ENCODE data around the gene IL2RA. TPM values are rescaled to one million over a fixed set of nuclear protein-coding genes. Genes with fewer than 3 reads are reported as not detected.
A peak's percentile ranks its signal among the peaks of the same experiment; 100 is the strongest.

The IL2RA gene
- total and polyA plus RNA-seq, 10 of the 15 experiments (the other 5 are each of a cell fraction or from before 2014, with no cell fraction given) = 2.2 to 6.0 (median 4.9) TPM

DNA sequence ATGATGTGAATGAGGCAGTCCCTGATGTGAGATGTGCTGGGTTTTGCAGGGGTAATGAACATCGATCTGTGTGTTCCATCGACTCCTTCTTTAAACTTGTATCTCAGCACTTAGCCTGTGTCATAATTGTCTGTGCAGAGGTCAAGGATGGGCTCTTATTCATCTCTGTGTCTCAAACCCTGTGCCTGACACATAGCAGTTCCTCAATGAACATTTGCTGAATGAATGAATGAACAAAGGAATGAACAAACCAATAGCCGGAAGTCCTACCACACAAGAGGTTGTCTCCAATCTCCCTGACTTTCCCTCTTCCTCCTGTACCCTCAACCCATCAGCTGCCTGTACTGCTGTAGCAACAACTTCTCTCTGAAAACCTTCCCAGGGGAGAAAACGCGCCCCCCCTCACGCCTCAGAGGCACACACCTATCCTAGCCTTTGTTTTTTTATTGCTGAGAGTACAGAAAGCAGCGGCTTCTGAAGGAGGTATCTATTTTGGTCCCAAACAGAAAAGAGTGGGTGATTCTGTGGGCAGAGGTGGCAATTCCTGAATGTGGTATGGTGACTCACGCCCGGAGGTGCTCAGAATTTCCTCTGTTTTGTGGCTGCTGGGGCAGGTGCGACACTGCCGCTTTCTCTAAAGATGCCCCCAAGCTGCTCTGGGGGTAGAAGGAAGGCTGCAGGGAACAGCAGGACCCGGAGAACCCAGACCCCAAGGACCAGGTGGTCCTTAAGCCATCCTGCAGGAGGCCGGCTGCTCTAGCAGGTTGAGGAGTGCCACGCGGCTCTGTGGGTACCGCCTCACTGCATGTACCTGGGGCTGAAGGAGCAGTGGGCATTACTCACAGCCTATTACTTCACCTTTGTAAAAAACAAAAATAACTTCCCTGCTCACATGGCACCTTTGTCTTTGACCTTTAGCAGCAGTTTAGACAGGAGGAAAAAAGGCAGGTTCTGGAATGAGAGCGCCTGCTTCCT is 9.6 kb downstream of the IL2RA start (continued):
- TF ChIP-seq, protein P1, sequence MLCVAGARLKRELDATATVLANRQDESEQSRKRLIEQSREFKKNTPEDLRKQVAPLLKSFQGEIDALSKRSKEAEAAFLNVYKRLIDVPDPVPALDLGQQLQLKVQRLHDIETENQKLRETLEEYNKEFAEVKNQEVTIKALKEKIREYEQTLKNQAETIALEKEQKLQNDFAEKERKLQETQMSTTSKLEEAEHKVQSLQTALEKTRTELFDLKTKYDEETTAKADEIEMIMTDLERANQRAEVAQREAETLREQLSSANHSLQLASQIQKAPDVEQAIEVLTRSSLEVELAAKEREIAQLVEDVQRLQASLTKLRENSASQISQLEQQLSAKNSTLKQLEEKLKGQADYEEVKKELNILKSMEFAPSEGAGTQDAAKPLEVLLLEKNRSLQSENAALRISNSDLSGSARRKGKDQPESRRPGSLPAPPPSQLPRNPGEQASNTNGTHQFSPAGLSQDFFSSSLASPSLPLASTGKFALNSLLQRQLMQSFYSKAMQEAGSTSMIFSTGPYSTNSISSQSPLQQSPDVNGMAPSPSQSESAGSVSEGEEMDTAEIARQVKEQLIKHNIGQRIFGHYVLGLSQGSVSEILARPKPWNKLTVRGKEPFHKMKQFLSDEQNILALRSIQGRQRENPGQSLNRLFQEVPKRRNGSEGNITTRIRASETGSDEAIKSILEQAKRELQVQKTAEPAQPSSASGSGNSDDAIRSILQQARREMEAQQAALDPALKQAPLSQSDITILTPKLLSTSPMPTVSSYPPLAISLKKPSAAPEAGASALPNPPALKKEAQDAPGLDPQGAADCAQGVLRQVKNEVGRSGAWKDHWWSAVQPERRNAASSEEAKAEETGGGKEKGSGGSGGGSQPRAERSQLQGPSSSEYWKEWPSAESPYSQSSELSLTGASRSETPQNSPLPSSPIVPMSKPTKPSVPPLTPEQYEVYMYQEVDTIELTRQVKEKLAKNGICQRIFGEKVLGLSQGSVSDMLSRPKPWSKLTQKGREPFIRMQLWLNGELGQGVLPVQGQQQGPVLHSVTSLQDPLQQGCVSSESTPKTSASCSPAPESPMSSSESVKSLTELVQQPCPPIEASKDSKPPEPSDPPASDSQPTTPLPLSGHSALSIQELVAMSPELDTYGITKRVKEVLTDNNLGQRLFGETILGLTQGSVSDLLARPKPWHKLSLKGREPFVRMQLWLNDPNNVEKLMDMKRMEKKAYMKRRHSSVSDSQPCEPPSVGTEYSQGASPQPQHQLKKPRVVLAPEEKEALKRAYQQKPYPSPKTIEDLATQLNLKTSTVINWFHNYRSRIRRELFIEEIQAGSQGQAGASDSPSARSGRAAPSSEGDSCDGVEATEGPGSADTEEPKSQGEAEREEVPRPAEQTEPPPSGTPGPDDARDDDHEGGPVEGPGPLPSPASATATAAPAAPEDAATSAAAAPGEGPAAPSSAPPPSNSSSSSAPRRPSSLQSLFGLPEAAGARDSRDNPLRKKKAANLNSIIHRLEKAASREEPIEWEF (IDR thresholded peaks at IDR 0.05; ENCODE audit: insufficient replicate concordance, low read depth, low read length) = peak; percentile 53
- no peak for TF ChIP-seq SMAD1 (IDR thresholded peaks at IDR 0.05; ENCODE audit: low read depth, partially characterized antibody)
- TF ChIP-seq, protein P2, sequence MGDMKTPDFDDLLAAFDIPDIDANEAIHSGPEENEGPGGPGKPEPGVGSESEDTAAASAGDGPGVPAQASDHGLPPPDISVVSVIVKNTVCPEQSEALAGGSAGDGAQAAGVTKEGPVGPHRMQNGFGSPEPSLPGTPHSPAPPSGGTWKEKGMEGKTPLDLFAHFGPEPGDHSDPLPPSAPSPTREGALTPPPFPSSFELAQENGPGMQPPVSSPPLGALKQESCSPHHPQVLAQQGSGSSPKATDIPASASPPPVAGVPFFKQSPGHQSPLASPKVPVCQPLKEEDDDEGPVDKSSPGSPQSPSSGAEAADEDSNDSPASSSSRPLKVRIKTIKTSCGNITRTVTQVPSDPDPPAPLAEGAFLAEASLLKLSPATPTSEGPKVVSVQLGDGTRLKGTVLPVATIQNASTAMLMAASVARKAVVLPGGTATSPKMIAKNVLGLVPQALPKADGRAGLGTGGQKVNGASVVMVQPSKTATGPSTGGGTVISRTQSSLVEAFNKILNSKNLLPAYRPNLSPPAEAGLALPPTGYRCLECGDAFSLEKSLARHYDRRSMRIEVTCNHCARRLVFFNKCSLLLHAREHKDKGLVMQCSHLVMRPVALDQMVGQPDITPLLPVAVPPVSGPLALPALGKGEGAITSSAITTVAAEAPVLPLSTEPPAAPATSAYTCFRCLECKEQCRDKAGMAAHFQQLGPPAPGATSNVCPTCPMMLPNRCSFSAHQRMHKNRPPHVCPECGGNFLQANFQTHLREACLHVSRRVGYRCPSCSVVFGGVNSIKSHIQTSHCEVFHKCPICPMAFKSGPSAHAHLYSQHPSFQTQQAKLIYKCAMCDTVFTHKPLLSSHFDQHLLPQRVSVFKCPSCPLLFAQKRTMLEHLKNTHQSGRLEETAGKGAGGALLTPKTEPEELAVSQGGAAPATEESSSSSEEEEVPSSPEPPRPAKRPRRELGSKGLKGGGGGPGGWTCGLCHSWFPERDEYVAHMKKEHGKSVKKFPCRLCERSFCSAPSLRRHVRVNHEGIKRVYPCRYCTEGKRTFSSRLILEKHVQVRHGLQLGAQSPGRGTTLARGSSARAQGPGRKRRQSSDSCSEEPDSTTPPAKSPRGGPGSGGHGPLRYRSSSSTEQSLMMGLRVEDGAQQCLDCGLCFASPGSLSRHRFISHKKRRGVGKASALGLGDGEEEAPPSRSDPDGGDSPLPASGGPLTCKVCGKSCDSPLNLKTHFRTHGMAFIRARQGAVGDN (IDR thresholded peaks at IDR 0.05) = no peak
- no peak for TF ChIP-seq KDM1A (IDR thresholded peaks at IDR 0.05; ENCODE audit: borderline replicate concordance)
- peak; percentile 55; the same call in 1 of the 2 replicates for TF ChIP-seq CHD4 (IDR thresholded peaks at IDR 0.05)
- peak; percentile 41; the same call in 1 of the 2 replicates for TF ChIP-seq SMARCA5 (IDR thresholded peaks at IDR 0.05)
- no peak for TF ChIP-seq NFYB (IDR thresholded peaks at IDR 0.05; ENCODE audit: insufficient read depth, low read depth, low read length)
- no peak for TF ChIP-seq EZH2 (IDR thresholded peaks at IDR 0.05; ENCODE audit: borderline replicate concordance, control insufficient read depth, low read depth, low read length)
- TF ChIP-seq IRF4 (IDR thresholded peaks at IDR 0.05; ENCODE audit: low read depth, low read length) = peak; percentile 50; the same call in 1 of the 2 replicates
- TF ChIP-seq KLF5 (IDR thresholded peaks at IDR 0.05; ENCODE audit: partially characterized antibody) = no peak
- TF ChIP-seq, protein P3, sequence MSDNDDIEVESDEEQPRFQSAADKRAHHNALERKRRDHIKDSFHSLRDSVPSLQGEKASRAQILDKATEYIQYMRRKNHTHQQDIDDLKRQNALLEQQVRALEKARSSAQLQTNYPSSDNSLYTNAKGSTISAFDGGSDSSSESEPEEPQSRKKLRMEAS (IDR thresholded peaks at IDR 0.05; ENCODE audit: low read depth, low read length) = 0 out of 2 replicates have a peak, but pooled peaks have one; percentile 25
- no peak for TF ChIP-seq FOS (IDR thresholded peaks at IDR 0.05; ENCODE audit: borderline replicate concordance, extremely low read depth, insufficient read length)
- TF ChIP-seq, protein P4, sequence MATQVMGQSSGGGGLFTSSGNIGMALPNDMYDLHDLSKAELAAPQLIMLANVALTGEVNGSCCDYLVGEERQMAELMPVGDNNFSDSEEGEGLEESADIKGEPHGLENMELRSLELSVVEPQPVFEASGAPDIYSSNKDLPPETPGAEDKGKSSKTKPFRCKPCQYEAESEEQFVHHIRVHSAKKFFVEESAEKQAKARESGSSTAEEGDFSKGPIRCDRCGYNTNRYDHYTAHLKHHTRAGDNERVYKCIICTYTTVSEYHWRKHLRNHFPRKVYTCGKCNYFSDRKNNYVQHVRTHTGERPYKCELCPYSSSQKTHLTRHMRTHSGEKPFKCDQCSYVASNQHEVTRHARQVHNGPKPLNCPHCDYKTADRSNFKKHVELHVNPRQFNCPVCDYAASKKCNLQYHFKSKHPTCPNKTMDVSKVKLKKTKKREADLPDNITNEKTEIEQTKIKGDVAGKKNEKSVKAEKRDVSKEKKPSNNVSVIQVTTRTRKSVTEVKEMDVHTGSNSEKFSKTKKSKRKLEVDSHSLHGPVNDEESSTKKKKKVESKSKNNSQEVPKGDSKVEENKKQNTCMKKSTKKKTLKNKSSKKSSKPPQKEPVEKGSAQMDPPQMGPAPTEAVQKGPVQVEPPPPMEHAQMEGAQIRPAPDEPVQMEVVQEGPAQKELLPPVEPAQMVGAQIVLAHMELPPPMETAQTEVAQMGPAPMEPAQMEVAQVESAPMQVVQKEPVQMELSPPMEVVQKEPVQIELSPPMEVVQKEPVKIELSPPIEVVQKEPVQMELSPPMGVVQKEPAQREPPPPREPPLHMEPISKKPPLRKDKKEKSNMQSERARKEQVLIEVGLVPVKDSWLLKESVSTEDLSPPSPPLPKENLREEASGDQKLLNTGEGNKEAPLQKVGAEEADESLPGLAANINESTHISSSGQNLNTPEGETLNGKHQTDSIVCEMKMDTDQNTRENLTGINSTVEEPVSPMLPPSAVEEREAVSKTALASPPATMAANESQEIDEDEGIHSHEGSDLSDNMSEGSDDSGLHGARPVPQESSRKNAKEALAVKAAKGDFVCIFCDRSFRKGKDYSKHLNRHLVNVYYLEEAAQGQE (IDR thresholded peaks at IDR 0.05; ENCODE audit: low read depth, low read length) = no peak
- TF ChIP-seq NR2C1 (IDR thresholded peaks at IDR 0.05) = no peak
- TF ChIP-seq ZSCAN29 (IDR thresholded peaks at IDR 0.05) = no peak
